Measurements from ENCODE around the gene TSPAN10.
"Not testable (repeated sequence)": the region's sequence is repeated elsewhere in the genome, so short reads cannot be mapped to it uniquely, and the experiment has no call there.

The TSPAN10 gene

GRCh38 chr17:81656835-81657234 lies 19.8 kb downstream of the TSPAN10 start:
- in situ Hi-C loops (cut with MboI; ENCODE audit: low sequenced_read_pairs), result no loop called here

- in situ Hi-C loops (cut with MboI; ENCODE audit: low sequenced_read_pairs), result no loop called here
Observed at GRCh38 chr17:81659038-81659437, 22.0 kb downstream of the TSPAN10 start.

DNA sequence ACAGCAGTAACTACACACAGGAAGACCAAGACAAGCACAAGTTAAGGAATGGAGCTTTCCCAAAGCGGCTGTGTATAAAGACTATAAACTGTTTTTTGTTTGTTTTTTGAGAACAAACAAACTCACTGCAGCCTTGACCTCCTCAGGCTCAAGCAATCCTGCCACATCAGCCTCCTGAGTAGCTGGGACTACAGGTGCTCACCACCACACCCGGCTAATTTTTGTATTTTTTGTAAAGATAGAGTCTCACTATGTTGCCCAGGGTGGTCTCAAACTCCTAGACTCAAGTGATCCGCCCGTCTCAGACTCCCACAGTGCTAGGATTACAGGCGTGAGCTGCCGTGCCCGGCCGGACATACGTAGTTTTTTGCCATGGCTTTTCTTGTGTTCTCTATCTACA lies 23.4 kb downstream of the TSPAN10 start:
- in situ Hi-C loops (cut with MboI; ENCODE audit: low sequenced_read_pairs), result no loop called here

- in situ Hi-C loops (cut with MboI; ENCODE audit: low sequenced_read_pairs), result no loop called here
Observed at GRCh38 chr17:81662002-81662401, 25.0 kb downstream of the TSPAN10 start.

DNA sequence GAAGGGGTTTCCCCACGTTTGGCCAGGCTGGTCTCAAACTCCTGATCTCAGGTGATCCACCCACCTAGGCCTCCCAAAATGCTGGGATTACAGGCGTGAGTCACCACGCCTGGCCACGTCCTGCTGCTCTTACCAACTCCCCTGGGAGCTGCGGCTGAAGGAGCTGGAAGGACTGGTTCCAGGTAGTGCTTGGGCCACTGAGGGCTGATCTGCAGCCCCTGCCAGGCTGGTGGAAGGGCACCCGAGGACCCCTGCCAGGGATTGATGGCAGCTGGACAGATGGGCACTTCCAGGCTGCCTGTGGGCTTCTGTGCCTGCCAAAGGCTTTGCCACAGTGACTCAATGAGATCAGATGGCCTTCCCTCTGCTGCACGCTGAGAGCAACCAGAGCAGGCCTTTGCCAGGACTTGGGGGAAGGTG lies 27.1 kb downstream of the TSPAN10 start:
- in situ Hi-C loops (cut with MboI; ENCODE audit: low sequenced_read_pairs), result no loop called here

DNA sequence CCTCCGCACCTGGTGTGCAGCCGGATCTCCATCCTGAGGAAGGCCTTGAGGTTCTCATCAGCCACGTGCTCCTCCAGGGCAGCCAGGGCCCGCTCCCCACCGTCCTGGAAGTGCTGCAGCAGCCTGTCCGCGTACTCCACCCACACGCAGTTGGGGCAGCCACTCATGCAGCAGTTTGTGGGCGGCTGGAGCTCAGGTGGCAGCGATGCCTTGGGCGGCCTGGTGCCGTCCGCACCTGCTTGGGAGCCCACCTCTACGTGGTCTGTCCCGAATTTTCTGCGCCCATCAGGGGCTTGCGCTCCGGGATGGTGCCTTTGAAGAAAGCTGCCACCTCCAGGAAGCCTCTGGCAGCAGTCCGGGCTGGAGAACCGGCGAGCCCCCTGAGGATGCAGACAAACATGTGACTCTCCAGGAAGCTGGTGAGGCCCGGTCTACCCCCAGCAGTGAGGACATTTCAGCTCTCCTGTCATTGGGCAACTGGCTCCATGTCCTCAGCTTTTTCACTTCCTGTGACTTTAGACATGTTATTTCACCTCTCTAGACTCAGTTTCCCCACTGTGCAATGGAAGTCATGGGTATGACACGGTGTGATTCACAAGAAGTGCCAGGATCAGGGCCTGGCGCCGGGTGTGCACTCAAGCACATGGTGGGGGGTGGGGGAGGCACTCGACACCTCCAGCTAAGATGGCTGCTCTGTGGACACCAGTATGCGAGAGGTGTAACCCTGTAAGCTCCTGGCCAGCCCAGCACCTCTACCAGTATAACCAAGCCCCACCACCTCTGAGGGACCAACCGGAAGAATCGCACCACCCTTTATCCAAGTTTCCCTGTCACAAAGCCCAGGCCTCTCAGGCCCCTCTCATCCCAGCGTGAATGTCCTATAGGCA lies 28.5 kb downstream of the TSPAN10 start:
- in situ Hi-C loops (cut with MboI; ENCODE audit: low sequenced_read_pairs), result no loop called here

DNA sequence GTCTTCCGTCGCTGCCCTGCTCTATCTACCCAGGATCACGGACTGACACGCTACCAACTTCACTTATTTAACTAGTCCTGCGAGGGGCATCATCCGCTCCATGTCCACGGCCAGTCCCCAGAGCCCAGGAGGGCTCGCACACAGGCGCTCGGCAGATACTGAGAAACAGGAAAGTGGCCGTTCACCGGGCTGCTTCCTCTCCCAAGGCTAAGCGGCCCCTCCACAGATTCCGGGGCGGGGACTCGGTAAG lies 29.0 kb downstream of the TSPAN10 start:
- in situ Hi-C loops (cut with MboI; ENCODE audit: low sequenced_read_pairs), result no loop called here

DNA sequence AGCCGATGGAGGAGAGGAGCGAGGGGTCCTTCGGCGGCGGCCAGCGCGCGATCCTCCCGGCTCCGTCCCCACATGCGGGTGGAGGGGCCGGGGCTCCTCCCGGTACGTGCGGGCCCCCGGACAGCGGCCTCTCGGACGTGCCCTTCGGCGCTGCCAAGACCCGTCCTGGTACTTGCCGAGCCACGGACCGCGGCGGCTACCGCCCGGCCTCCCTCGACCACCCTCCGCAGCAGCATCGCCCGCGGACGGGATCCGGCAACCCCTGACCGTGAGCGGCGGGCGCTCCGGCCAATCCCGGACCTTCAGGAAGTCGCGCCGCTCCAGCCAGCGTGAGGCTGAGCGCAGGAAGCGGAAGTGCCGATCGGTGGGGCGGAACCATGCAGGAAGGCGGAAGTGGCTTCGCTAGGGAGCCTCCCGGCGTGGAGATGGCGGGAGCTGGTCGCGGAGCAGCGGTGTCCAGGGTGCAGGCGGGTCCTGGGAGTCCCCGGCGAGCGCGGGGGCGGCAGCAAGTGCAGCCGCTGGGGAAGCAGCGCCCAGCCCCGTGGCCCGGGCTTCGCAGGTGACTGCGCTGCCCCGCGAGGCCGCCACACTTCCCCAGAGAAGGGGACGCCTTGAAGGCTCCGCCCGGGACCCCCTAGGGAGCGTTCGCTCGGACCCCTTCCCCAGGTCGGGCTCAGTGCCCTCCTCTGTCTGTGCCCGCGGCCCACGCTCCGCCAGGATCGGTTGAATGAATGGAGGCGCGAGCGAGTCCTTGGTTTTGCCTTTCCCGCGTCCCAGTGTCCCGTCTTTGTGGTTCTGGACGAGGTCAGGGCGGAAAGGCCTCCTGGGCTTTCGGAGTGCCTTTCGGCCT lies 29.6 kb downstream of the TSPAN10 start, which contains the start of the genes CCDC137 and OXLD1:
CCDC137 (plus strand) TSS at position 396 of the 850 bp plus-strand sequence; CDS start at position 426, 30 bp downstream.
OXLD1 (minus strand) TSS at position 264 of the 850 bp plus-strand sequence; CDS start at position 236, 28 bp downstream.
- in situ Hi-C loops (cut with MboI; ENCODE audit: low sequenced_read_pairs), result no loop called here

- in situ Hi-C loops (cut with MboI; ENCODE audit: low sequenced_read_pairs), result no loop called here
Observed at GRCh38 chr17:81667754-81668153, 30.8 kb downstream of the TSPAN10 start.

DNA sequence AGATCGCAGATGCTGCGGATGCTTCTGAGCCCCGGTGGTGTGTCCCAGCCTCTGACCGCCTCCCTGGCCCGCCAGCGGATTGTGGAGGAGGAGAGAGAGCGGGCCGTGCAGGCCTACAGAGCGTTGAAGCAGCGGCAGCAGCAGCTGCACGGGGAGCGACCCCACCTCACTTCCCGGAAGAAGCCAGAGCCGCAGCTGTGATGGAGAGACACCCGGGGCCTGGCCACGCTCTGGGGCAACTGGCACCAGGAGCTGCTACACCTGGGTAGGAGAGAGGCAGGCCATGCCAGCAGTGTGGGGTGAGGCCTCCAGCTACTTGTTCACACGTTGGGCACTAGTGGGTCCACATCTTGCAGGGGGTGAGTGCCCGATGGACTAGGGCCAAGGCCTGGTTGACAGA lies 35.5 kb downstream of the TSPAN10 start:
- in situ Hi-C loops (cut with MboI; ENCODE audit: low sequenced_read_pairs), result no loop called here

- in situ Hi-C loops (cut with MboI; ENCODE audit: low sequenced_read_pairs), result no loop called here
Observed at GRCh38 chr17:81672954-81673353, 36.0 kb downstream of the TSPAN10 start.

GRCh38 chr17:81673561-81674258 lies 36.7 kb downstream of the TSPAN10 start:
- in situ Hi-C loops (cut with MboI; ENCODE audit: low sequenced_read_pairs), result no loop called here

GRCh38 chr17:81675515-81676221 lies 38.7 kb downstream of the TSPAN10 start:
- in situ Hi-C loops (cut with MboI; ENCODE audit: low sequenced_read_pairs), result not testable (repeated sequence)

DNA sequence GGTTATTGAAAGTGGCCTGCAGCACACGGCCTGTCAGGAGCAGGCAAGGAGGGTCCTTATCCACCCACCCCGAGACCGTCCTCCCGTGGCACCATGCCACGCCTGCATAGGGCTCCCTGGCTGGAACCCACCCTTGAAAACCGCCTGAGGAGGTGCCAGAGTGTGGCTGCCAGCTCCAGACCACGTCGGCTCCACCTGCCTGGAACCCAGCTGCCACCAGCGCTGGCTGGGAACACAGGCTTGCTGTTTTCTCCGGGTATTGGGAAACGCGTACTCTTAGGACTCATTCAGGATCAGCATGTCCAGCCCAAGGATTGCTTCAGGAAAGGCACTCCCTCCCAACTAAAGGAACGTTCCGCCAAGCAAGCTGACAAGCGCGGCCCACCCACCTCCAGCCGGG lies 39.9 kb downstream of the TSPAN10 start:
- in situ Hi-C loops (cut with MboI; ENCODE audit: low sequenced_read_pairs), result no loop called here

GRCh38 chr17:81680150-81680549 lies 43.2 kb downstream of the TSPAN10 start:
- in situ Hi-C loops (cut with MboI; ENCODE audit: low sequenced_read_pairs), result no loop called here

DNA sequence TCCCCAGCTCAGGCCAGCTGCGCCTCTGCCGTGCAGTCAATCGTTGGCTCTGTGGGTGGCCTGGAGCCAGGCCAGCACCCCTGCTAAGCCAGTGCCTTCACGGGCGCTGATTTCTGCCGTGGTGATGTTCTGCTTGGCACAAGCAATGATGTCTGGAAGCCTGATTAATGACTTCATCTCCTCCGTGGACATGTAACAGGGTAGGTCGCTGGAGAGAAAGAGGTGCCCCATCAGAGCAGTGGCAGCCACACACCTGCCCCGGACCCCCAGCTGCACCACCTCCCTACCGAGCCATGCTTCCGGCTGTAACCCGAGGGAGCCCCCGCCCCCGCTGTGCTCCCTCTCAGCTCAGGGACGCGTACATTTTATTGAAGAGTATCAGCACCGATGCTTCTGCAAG lies 44.7 kb downstream of the TSPAN10 start:
- in situ Hi-C loops (cut with MboI; ENCODE audit: low sequenced_read_pairs), result no loop called here

- in situ Hi-C loops (cut with MboI; ENCODE audit: low sequenced_read_pairs), result no loop called here
Observed at GRCh38 chr17:81682565-81683207, 45.7 kb downstream of the TSPAN10 start.

DNA sequence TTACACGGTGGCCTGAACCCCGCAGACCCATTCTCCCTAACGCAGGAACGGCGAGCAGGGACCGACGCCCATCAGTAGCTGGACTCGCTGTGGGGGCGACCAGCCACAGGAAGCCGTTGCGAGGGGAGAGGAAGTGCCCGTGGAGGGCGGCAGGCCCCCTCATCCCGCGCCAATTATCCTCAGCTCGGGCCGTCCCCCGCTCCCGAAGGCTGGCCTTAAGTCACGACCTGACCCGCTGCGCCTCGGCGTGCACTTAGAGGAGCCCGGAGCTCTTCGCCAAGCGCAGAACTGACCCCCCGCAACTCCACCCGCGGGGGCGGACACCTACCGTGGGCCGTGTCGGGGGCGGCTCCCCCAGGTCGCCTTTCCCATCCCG lies 46.2 kb downstream of the TSPAN10 start:
- in situ Hi-C loops (cut with MboI; ENCODE audit: low sequenced_read_pairs), result no loop called here

DNA sequence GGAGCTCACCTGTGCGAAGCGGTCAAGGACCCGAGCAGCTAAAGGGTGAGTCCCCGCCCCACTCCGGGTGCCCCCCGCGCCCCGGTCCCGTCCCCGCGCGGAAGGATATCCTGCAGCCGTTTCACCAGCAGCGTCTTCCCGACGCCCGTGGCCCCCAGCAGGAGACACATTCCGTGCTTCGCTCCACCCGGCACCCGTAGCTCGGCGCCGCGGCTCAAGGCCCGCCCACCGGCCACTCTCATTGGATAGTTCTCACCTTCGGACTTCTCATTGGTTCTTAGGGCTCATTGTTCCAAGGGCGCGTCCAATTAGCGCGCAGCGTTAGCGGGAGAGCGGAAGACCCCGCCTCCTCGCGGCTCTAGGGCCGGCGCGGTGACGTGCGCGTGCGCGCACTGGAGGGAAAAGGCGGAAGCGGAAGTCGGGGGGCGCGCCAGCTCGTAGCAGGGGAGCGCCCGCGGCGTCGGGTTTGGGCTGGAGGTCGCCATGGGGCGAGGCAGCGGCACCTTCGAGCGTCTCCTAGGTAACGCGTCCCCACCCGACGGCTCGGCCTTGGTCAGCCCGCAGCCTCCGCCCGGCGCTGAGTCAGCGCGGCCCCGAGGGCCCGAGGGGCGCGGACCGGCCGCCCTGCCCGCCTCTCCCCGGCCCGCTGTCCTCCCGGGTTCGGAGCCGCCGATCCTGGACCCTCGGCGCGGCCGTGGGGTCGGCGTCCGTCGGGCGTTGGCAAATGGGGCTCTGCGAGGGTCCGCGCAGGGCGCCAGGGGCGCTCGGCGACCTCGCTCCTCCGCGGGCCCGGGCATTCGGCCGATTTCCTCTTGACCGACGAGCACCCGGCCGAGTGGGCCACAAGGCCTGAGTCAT lies 46.8 kb downstream of the TSPAN10 start, which contains the start of the genes ARL16 and HGS:
ARL16 (minus strand) TSS at position 214 of the 858 bp plus-strand sequence; CDS start at position 170, 44 bp downstream.
HGS (plus strand) TSS at position 428 of the 858 bp plus-strand sequence; CDS start at position 484, 56 bp downstream.
- in situ Hi-C loops (cut with MboI; ENCODE audit: low sequenced_read_pairs), result no loop called here
